HepG2 (cell line): Measurements from ENCODE around the gene TUBGCP3. TPM values are rescaled to one million over a fixed set of nuclear protein-coding genes. Genes with fewer than 3 reads are reported as not detected.

ENCODE experiments used
- CEBPG ChIP-seq: IDR thresholded peaks from 2 replicates; pipeline ENCODE4 v1.6.1; 2016
- FOXP1 ChIP-seq, 2 experiments: fragments of 450-650 bp in 1 of 2; IDR thresholded peaks; 2 replicates each; pipeline ENCODE4 v1.6.1; 2017 to 2018; ENCODE audit warnings: antibody characterized with exemption in 1 of 2
- HOXA7 ChIP-seq: sonication (generic); formaldehyde crosslinking; IDR thresholded peaks from 2 replicates; pipeline ENCODE4 v1.8.1; 2022; ENCODE audit warnings: mild to moderate bottlenecking, missing genetic modification reagents, moderate library complexity
- MIER2 ChIP-seq: IDR thresholded peaks from 2 replicates; pipeline ENCODE4 v1.6.1; 2016; ENCODE audit warnings: missing biosample characterization, missing genetic modification reagents
- ONECUT2 ChIP-seq: sonication (generic); formaldehyde crosslinking; IDR thresholded peaks from 2 replicates; pipeline ENCODE4 v1.4.0; 2020; ENCODE audit warnings: missing genetic modification reagents
- SOX13 ChIP-seq, 3 experiments: fragments of 450-650 bp in 1 of 3; sonication (generic) in 1 of 3; formaldehyde crosslinking in 1 of 3; IDR thresholded peaks in 2 of 3; conservative IDR thresholded peaks in 1 of 3; 2 replicates each; pipeline versions ENCODE4 v1.5.0 to v1.6.1; 2016 to 2020; ENCODE audit warnings: antibody characterized with exemption in 1 of 3, mild to moderate bottlenecking in 1 of 3, missing compliant biosample characterization in 1 of 3, missing genetic modification reagents in 1 of 3, moderate library complexity in 1 of 3
- SRF ChIP-seq: IDR thresholded peaks from 2 replicates; pipeline ENCODE4 v1.6.1; 2011; ENCODE audit warnings: mild to moderate bottlenecking, low read depth, low read length, moderate library complexity
- ZBTB38 ChIP-seq: sonication (generic); formaldehyde crosslinking; IDR thresholded peaks from 2 replicates; pipeline ENCODE4 v1.5.1; 2020; ENCODE audit warnings: mild to moderate bottlenecking, missing genetic modification reagents
- ZNF160 ChIP-seq: sonication (generic); formaldehyde crosslinking; IDR thresholded peaks from 2 replicates; pipeline ENCODE4 v1.8.0; 2022; ENCODE audit warnings: mild to moderate bottlenecking, inconsistent platforms, missing genetic modification reagents
- ZNF20 ChIP-seq: sonication (generic); formaldehyde crosslinking; IDR thresholded peaks from 2 replicates; pipeline ENCODE4 v1.4.0; 2020; ENCODE audit warnings: mild to moderate bottlenecking, moderate library complexity, missing genetic modification reagents
- ZNF557 ChIP-seq: sonication (generic); formaldehyde crosslinking; IDR thresholded peaks from 2 replicates; pipeline ENCODE4 v1.4.0; 2020; ENCODE audit warnings: missing genetic modification reagents
- ZNF775 ChIP-seq: sonication (generic); formaldehyde crosslinking; IDR thresholded peaks from 2 replicates; pipeline ENCODE4 v1.4.0; 2020; ENCODE audit warnings: missing genetic modification reagents, mild to moderate bottlenecking, moderate library complexity, borderline replicate concordance
- polyA plus RNA-seq, 8 experiments: library from polyadenylated mRNA; depleted of rRNA in 3 of 8; stranded (reverse) in 7 of 8; unstranded in 1 of 8; fragments of >200 nt; fragmentation: Illumina TruSeq in 4 of 8; extraction: Trizol in 4 of 8; gene quantifications; 2 replicates each; pipeline versions ENCODE4 v1.2.1 to v1.2.3, GENCODE V29; 2011 to 2016; ENCODE audit warnings: low read depth in 4 of 8, missing spikeins in 1 of 8, mixed read lengths in 1 of 8; ENCODE audit not compliant: insufficient read depth in 1 of 8
- total RNA-seq, 5 experiments: library from RNA; depleted of rRNA; stranded (reverse); fragments of >200 nt; fragmentation: Illumina TruSeq; extraction: Trizol; gene quantifications; 2 replicates each; pipeline ENCODE4 v1.2.3, GENCODE V29; 2016; ENCODE audit warnings: low read depth in 1 of 5
- TF ChIP-seq, protein P1 (sequence below): sonication (generic); formaldehyde crosslinking; IDR thresholded peaks from 2 replicates; pipeline ENCODE4 v1.4.0; 2020; ENCODE audit warnings: mild to moderate bottlenecking, missing genetic modification reagents, borderline replicate concordance
- TF ChIP-seq, protein P2 (sequence below): IDR thresholded peaks from 2 replicates; pipeline ENCODE4 v1.6.1; 2016

TUBGCP3 gene
- total and polyA plus RNA-seq, 2 of the 13 experiments (the other 11 are each of a cell fraction or from before 2014, with no cell fraction given), result 12.6 to 15.5 TPM

DNA sequence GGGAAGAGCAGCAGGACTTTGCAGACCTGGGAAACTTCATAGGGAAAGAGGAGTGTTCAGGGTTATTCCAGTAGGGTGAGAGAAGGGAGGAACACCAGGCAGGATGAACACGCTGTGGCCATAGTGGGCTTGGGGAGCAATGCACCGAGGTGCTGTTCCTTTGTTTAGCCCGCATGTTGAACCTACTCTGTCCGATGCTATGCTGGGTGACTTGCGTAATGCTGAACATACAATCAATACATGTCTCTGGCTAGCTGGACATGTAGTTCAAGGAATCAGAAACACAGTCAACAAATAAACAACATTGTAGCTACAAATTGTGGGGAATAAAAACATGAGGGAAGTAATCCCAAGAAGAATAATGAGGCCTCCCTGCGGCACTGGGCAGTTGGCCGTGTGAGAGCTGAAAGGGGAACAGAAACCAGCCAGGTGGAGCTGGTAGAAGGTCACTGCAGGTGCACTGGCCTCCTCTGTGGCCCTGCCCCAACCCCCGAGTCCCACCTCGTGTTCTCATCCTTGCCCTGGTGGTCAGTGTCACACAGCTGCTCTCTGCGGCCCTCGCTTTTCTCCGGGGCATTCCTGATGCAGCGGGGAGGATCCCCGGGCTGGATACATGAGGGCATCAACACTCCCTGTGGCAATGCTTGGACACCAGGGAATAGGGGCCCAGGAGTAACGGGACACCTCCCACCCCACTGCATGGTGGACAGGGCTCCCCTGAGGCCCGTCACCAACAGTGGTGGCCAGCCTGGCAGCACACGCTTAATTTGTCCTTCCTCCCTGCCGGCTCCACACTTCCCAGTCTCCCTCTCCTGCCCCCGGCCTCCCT lies 36.9 kb upstream of the TUBGCP3 start (continued):
- TF ChIP-seq, protein P1, sequence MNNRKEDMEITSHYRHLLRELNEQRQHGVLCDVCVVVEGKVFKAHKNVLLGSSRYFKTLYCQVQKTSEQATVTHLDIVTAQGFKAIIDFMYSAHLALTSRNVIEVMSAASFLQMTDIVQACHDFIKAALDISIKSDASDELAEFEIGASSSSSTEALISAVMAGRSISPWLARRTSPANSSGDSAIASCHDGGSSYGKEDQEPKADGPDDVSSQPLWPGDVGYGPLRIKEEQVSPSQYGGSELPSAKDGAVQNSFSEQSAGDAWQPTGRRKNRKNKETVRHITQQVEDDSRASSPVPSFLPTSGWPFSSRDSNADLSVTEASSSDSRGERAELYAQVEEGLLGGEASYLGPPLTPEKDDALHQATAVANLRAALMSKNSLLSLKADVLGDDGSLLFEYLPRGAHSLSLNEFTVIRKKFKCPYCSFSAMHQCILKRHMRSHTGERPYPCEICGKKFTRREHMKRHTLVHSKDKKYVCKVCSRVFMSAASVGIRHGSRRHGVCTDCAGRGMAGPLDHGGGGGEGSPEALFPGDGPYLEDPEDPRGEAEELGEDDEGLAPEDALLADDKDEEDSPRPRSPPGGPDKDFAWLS (CRISPR knock-in tag), result no peak
- TF ChIP-seq FOXP1 (IDR thresholded peaks at IDR 0.05) (no peak), FOXP1 (CRISPR knock-in tag; IDR thresholded peaks at IDR 0.05) (peak; percentile 45; the same call in 1 of the 2 replicates), MIER2 (no peak), ZNF557 (CRISPR knock-in tag) (no peak), ZBTB38 (no peak), ONECUT2 (CRISPR knock-in tag) (0 out of 2 replicates have a peak, but pooled peaks have one; percentile 38), SRF (no peak), ZNF20 (CRISPR knock-in tag) (no peak), ZNF775 (CRISPR knock-in tag) (no peak), SOX13 (IDR thresholded peaks at IDR 0.05) (no peak), SOX13 (CRISPR knock-in tag; conservative IDR thresholded peaks at IDR 0.05 in 1 of 2, IDR thresholded peaks at IDR 0.05 in 1 of 2) (no peak), ZNF160 (CRISPR knock-in tag) (no peak), CEBPG (CRISPR knock-in tag) (peak; percentile 58; the same call in 1 of the 2 replicates), HOXA7 (CRISPR knock-in tag) (no peak)
- TF ChIP-seq, protein P2, sequence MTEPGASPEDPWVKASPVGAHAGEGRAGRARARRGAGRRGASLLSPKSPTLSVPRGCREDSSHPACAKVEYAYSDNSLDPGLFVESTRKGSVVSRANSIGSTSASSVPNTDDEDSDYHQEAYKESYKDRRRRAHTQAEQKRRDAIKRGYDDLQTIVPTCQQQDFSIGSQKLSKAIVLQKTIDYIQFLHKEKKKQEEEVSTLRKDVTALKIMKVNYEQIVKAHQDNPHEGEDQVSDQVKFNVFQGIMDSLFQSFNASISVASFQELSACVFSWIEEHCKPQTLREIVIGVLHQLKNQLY, result no peak
